Cerebellar cortex (tissue), 1 donor: ENCODE data around the gene CLDN16.

Experiments
- DNase-seq: peaks from one replicate; pipeline ENCODE4 v3.0.0-alpha.2; 2015; ENCODE audit warnings: low spot score

CLDN16 gene

GRCh38 chr3:190442240-190442639 is 54.3 kb downstream of the CLDN16 start:
- DNase-seq, result no peak

- no peak for DNase-seq
Measured at GRCh38 chr3:190443257-190443656, 55.3 kb downstream of the CLDN16 start.

GRCh38 chr3:190444006-190444405 is 56.0 kb downstream of the CLDN16 start:
- no peak for DNase-seq

GRCh38 chr3:190444576-190445145 is 56.7 kb downstream of the CLDN16 start:
- DNase-seq, result no peak

GRCh38 chr3:190446573-190447279 is 58.8 kb downstream of the CLDN16 start:
- no peak for DNase-seq

GRCh38 chr3:190448256-190448655 is 60.3 kb downstream of the CLDN16 start:
- DNase-seq, result no peak

- no peak for DNase-seq
Measured at GRCh38 chr3:190449801-190450200, 61.8 kb downstream of the CLDN16 start, which contains the start of gene TMEM207. Gene TMEM207, minus strand, starts transcription at chr3:190449901. Its CDS starts 92 bp downstream, at chr3:190449809.

- no peak for DNase-seq
Measured at GRCh38 chr3:190455828-190456227, 67.9 kb downstream of the CLDN16 start.

- no peak for DNase-seq
Measured at GRCh38 chr3:190456770-190457169, 68.8 kb downstream of the CLDN16 start.

- no peak for DNase-seq
Measured at GRCh38 chr3:190458040-190458439, 70.1 kb downstream of the CLDN16 start.
